GM13976 (cell line): ENCODE results near the gene TRABD2B.

Experiments
- DNase-seq: peaks from one replicate; pipeline ENCODE4 v3.0.0; 2012; ENCODE audit warnings: low spot score
- in situ Hi-C: fragments of 300-500 bp; cut with MboI; formaldehyde crosslinking; loops from one replicate; pipeline ENCODE4 v1.12.0; 2022; ENCODE audit warnings: low sequenced_read_pairs, mixed read lengths, inconsistent platforms; ENCODE audit not compliant: unreplicated experiment
- TF ChIP-seq, protein P1 (sequence below): IDR thresholded peaks from 2 replicates; pipeline ENCODE4 v1.5.1; 2012; ENCODE audit warnings: borderline replicate concordance, mild to moderate bottlenecking; ENCODE audit not compliant: insufficient read depth; ENCODE audit errors: extremely low read depth, missing control alignments, control extremely low read depth

The TRABD2B gene

DNA sequence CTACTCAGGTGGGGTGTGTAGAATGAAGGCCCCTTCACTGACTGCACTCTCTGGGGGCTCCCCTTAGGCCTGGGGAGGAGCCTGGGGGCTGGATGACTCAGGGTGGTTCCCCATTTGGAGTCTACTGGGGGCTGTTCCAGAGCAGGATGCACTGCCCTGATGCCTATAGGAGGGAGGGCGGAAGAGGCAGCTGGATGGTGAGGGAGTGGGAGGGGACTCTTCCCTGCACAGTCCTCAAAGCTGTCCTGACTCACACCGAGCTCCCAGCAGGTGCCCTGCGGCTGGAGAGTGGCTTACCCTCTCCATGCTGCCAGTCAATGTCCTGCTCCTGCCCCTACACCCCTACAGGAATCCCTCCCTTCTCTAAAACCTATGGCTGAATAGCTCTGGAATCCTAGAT, 204.4 kb downstream of the TRABD2B start:
- TF ChIP-seq, protein P1, sequence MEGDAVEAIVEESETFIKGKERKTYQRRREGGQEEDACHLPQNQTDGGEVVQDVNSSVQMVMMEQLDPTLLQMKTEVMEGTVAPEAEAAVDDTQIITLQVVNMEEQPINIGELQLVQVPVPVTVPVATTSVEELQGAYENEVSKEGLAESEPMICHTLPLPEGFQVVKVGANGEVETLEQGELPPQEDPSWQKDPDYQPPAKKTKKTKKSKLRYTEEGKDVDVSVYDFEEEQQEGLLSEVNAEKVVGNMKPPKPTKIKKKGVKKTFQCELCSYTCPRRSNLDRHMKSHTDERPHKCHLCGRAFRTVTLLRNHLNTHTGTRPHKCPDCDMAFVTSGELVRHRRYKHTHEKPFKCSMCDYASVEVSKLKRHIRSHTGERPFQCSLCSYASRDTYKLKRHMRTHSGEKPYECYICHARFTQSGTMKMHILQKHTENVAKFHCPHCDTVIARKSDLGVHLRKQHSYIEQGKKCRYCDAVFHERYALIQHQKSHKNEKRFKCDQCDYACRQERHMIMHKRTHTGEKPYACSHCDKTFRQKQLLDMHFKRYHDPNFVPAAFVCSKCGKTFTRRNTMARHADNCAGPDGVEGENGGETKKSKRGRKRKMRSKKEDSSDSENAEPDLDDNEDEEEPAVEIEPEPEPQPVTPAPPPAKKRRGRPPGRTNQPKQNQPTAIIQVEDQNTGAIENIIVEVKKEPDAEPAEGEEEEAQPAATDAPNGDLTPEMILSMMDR, result no peak
- in situ Hi-C loops, result no loop called here
- no peak for DNase-seq

DNA sequence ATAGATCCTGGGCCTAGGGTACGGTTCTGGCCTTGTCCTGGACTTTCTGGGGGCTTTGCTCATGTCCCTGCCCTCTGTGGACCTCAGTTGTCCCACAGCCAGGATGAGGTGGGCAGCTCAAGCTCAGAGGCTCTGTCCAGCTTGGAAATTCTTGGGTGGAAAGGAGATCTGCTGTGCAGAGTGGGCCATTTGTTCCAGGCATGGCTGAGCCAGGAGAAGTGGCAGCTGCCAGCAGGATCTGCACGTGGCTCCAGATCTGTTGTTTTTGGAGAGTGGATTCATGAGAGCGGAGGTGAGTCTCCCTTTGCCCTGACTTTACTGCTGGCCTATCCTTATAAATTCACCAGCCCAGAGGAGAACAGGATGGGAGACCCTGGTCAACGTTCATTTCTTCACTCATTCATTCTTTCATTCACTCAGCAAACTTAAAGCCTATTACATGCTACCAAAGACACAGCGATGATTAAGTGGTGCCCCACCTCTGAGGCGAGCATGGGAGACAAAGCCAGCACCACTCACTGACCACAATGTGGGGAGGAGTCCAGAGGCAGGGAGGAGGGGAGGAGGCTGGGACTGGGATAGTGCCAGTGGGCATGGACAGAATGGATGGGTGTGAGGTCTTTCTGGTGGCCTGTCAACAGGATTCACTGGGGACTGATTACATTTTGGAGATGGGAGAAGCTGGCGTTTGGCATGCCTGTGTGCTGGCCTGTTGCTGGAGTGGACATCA, 205.1 kb downstream of the TRABD2B start:
- in situ Hi-C loops, result no loop called here
- TF ChIP-seq, protein P1, result no peak
- DNase-seq, result no peak

DNA sequence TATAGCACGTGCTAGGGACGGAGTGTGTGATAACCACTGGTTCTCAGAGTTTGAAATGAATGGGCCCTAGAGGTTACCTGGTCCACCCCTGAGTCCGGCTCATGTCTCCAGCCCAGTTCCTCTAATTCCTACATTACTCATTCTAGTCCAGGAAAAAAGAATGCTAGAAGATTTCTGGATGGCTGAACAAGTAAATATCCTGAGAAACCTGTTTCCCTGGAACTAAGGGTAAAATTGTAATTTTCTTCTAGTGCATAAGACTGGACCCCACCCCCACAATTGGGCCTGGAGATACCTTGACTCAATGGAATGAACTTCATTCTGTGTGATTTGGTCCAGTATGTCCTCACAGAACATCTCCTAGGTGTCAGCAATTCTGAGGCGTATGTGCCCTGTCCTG, 208.4 kb downstream of the TRABD2B start:
- in situ Hi-C loops, result no loop called here
- no peak for DNase-seq
- TF ChIP-seq, protein P1, result no peak

GRCh38 chr1:47787560-47787959, 209.6 kb downstream of the TRABD2B start:
- TF ChIP-seq, protein P1, result no peak
- in situ Hi-C loops, result no loop called here
- DNase-seq, result no peak

DNA sequence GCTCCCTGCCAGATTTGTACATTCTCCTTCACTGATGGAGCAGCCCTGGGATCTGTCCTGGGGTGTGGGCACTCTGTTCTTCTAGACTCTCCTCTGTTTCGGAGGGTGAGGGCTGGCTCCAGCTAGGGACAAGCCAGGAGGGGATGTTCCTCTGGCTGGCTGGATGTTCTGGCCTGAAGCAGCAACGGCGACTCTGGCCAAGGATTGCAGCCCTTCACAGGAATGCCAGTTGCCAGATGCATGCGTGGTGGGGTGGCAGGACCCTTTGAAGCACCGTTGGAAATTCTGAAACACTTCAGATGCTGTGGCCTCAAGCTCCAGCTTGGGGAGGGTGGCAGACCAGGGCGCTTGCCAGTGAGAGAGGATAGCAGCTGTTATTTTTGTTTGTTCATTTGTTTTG, 210.9 kb downstream of the TRABD2B start:
- no peak for DNase-seq
- in situ Hi-C loops, result no loop called here
- TF ChIP-seq, protein P1, result no peak

- no peak for DNase-seq
- TF ChIP-seq, protein P1, result no peak
- in situ Hi-C loops, result no loop called here
These were observed 211.5 kb downstream of the TRABD2B start for GRCh38 chr1:47785561-47786271.
